IMR-90 (cell line): Measurements from ENCODE around the gene DIPK1A. TPM values are rescaled to one million over a fixed set of nuclear protein-coding genes. Genes with fewer than 3 reads are reported as not detected.

ENCODE experiments used
- ATAC-seq: fragments of 200-7000 bp; cut with Tn5 transposase; 2 replicates; pipeline ENCODE4 v1.9.1; 2020; ENCODE audit warnings: low read depth, mild to moderate bottlenecking, moderate library complexity
- BruUV-seq: library from RNA; stranded (reverse); fragments of 400-500 nt; replicated peaks from 2 replicates; lab custom pipeline; 2021; lab: Mats Ljungman, UMichigan
- CTCF ChIA-PET: fragments of 300-600 bp; formaldehyde crosslinking; extraction: SDS; loops from one replicate; lab custom pipeline; 2021; ENCODE audit warnings: antibody characterized with exemption; lab: Yijun Ruan, JAX
- POLR2A ChIA-PET: fragments of 300-600 bp; sonication (Branson Sonifier 250); formaldehyde crosslinking; loops from one replicate; lab custom pipeline; 2022; ENCODE audit warnings: antibody characterized with exemption; ENCODE audit not compliant: unreplicated experiment; lab: Charles Lee
- DNase-seq: peaks from one replicate; pipeline ENCODE4 v3.0.0; 2013
- H2AFZ ChIP-seq: replicated peaks from 2 replicates; pipeline ENCODE3; 2013; ENCODE audit warnings: low read length, mild to moderate bottlenecking; ENCODE audit not compliant: poor library complexity
- H2AK5ac ChIP-seq: 2 replicates; pipeline ENCODE4 v1.6.1; 2013; ENCODE audit warnings: low read depth, low read length, inconsistent platforms
- H2AK9ac ChIP-seq: replicated peaks from 2 replicates; pipeline ENCODE3; 2013; ENCODE audit warnings: mild to moderate bottlenecking, low read depth, low read length, moderate library complexity; ENCODE audit not compliant: poor library complexity
- H2BK120ac ChIP-seq: 2 replicates; pipeline ENCODE4 v1.6.1; 2013; ENCODE audit warnings: low read depth, low read length, inconsistent platforms
- H2BK15ac ChIP-seq: 3 replicates; pipeline ENCODE4 v1.6.1; 2013; ENCODE audit warnings: low read depth, low read length, inconsistent platforms
- H2BK20ac ChIP-seq: 2 replicates; pipeline ENCODE4 v1.6.1; 2013; ENCODE audit warnings: low read depth, mild to moderate bottlenecking, inconsistent platforms, low read length, moderate library complexity
- H2BK5ac ChIP-seq: 2 replicates; pipeline ENCODE4 v1.6.1; 2013; ENCODE audit warnings: mild to moderate bottlenecking, low read depth, low read length, inconsistent platforms; ENCODE audit not compliant: poor library complexity, severe bottlenecking
- H3K14ac ChIP-seq: replicated peaks from 2 replicates; pipeline ENCODE4 v1.6.1; 2013; ENCODE audit warnings: low read depth, low read length, inconsistent platforms
- H3K18ac ChIP-seq: 2 replicates; pipeline ENCODE4 v1.6.1; 2013; ENCODE audit warnings: low read depth, low read length, control low read depth
- H3K23ac ChIP-seq: 2 replicates; pipeline ENCODE4 v1.6.1; 2013; ENCODE audit warnings: low read depth, low read length, inconsistent platforms
- H3K27ac ChIP-seq: 2 replicates; pipeline ENCODE4 v1.5.1; 2013; ENCODE audit warnings: mild to moderate bottlenecking, control low read depth, low read length; ENCODE audit not compliant: insufficient read depth
- H3K27me3 ChIP-seq: 2 replicates; pipeline ENCODE4 v1.6.1; 2013; ENCODE audit warnings: low read length; ENCODE audit not compliant: control insufficient read depth, insufficient read depth
- H3K36me3 ChIP-seq: 2 replicates; pipeline ENCODE4 v1.6.1; 2013; ENCODE audit warnings: low read length, mixed read lengths; ENCODE audit not compliant: control insufficient read depth, insufficient read depth
- H3K4ac ChIP-seq: 2 replicates; pipeline ENCODE4 v1.6.1; 2013; ENCODE audit warnings: low read depth, low read length, inconsistent platforms
- H3K4me1 ChIP-seq: 2 replicates; pipeline ENCODE4 v1.6.1; 2013; ENCODE audit warnings: low read length, mixed read lengths; ENCODE audit not compliant: control insufficient read depth, insufficient read depth
- H3K4me2 ChIP-seq: 2 replicates; pipeline ENCODE4 v1.6.1; 2013; ENCODE audit warnings: low read depth, mild to moderate bottlenecking, control low read depth, low read length, moderate library complexity
- H3K4me3 ChIP-seq: 2 replicates; pipeline ENCODE4 v1.5.1; 2013; ENCODE audit warnings: low read depth, mild to moderate bottlenecking, control low read depth, low read length, moderate library complexity; ENCODE audit not compliant: insufficient read depth
- H3K56ac ChIP-seq: 2 replicates; pipeline ENCODE4 v1.6.1; 2013; ENCODE audit warnings: low read length, inconsistent platforms; ENCODE audit not compliant: insufficient read depth; ENCODE audit errors: extremely low read depth
- H3K79me1 ChIP-seq, 2 experiments: 2 replicates each; pipeline ENCODE4 v1.6.1; 2013; ENCODE audit warnings: low read length in 2 of 2, inconsistent platforms in 1 of 2, low read depth in 1 of 2
- H3K9ac ChIP-seq: 2 replicates; pipeline ENCODE4 v1.6.1; 2013; ENCODE audit warnings: low read depth, low read length, control low read depth
- H3K9me1 ChIP-seq: 2 replicates; pipeline ENCODE4 v1.6.1; 2013; ENCODE audit warnings: low read length, inconsistent platforms; ENCODE audit not compliant: insufficient read depth
- H3K9me3 ChIP-seq: 2 replicates; pipeline ENCODE4 v1.6.1; 2013; ENCODE audit warnings: low read length; ENCODE audit not compliant: control insufficient read depth, insufficient read depth
- H4K20me1 ChIP-seq: 2 replicates; pipeline ENCODE4 v1.6.1; 2013; ENCODE audit warnings: low read length, inconsistent platforms; ENCODE audit not compliant: insufficient read depth
- H4K5ac ChIP-seq: 2 replicates; pipeline ENCODE4 v1.6.1; 2013; ENCODE audit warnings: mild to moderate bottlenecking, low read depth, low read length, control low read depth
- H4K8ac ChIP-seq, 2 experiments: 2 replicates each; pipeline ENCODE4 v1.6.1; 2013; ENCODE audit warnings: low read depth in 2 of 2, low read length in 2 of 2, control low read depth in 1 of 2, inconsistent platforms in 1 of 2
- H4K91ac ChIP-seq: 2 replicates; pipeline ENCODE4 v1.6.1; 2013; ENCODE audit warnings: low read depth, low read length, inconsistent platforms; ENCODE audit not compliant: insufficient read depth
- FOS ChIP-seq: fragments of 150-350 bp; IDR thresholded peaks from 2 replicates; pipeline ENCODE4 v1.6.1; 2016; ENCODE audit warnings: low read depth, low read length
- MAFK ChIP-seq: IDR thresholded peaks from 2 replicates; pipeline ENCODE4 v1.6.1; 2012; ENCODE audit warnings: low read depth, low read length, improper control_type of control experiment
- MAZ ChIP-seq: IDR thresholded peaks from 2 replicates; pipeline ENCODE4 v1.6.1; 2012; ENCODE audit warnings: low read depth, mild to moderate bottlenecking, low read length, improper control_type of control experiment, moderate library complexity, borderline replicate concordance
- RFX5 ChIP-seq: IDR thresholded peaks from 2 replicates; pipeline ENCODE4 v1.8.0; 2012; ENCODE audit warnings: low read depth, mild to moderate bottlenecking, low read length, moderate library complexity
- SMC3 ChIP-seq: fragments of 150-350 bp; IDR thresholded peaks from 2 replicates; pipeline ENCODE4 v1.6.1; 2016; ENCODE audit warnings: low read depth, mild to moderate bottlenecking, antibody characterized with exemption, low read length, moderate library complexity
- WGBS, 2 experiments: methylation state at CpG; one replicate each; pipeline versions ENCODE4 v1.1.5 to v1.1.7; 2013; ENCODE audit warnings: missing lambda C conversion rate in 2 of 2; ENCODE audit not compliant: insufficient read length in 1 of 2; ENCODE audit errors: extremely low coverage in 2 of 2; 5-methylcytosine and 5-hydroxymethylcytosine counted together
- dilution Hi-C: fragments of 300-500 bp; cut with HindIII; formaldehyde crosslinking; loops from one replicate; pipeline ENCODE4 v1.14.3; 2018; ENCODE audit warnings: low sequenced_read_pairs; ENCODE audit not compliant: unreplicated experiment
- in situ Hi-C: fragments of 300-500 bp; cut with MboI; formaldehyde crosslinking; loops from 3 replicates; pipeline ENCODE4 v1.14.3; 2019; ENCODE audit warnings: low sequenced_read_pairs, inconsistent platforms, mixed read lengths
- intact Hi-C: fragments of 100-400 bp; cut with micrococcal nuclease; formaldehyde crosslinking; loops from 2 replicates; pipeline ENCODE4 v1.10.0; 2022
- polyA plus RNA-seq, 3 experiments: library from polyadenylated mRNA; depleted of rRNA; stranded (reverse); fragments of >200 nt; gene quantifications; 2 replicates each; pipeline ENCODE4 v1.2.3, GENCODE V29; 2012; ENCODE audit warnings: low replicate concordance in 1 of 3
- total RNA-seq: library from RNA; depleted of rRNA; stranded (reverse); fragments of >200 nt; gene quantifications from 2 replicates; pipeline ENCODE4 v1.2.3, GENCODE V29; 2012
- TF ChIP-seq, protein P1 (sequence below): fragments of 150-350 bp; IDR thresholded peaks from 2 replicates; pipeline ENCODE4 v1.6.1; 2017; ENCODE audit warnings: mild to moderate bottlenecking, antibody characterized with exemption, low read length, low read depth
- TF ChIP-seq, protein P2 (sequence below): fragments of 150-350 bp; IDR thresholded peaks from 2 replicates; pipeline ENCODE4 v1.6.1; 2016; ENCODE audit warnings: low read depth, mild to moderate bottlenecking, low read length, moderate library complexity, borderline replicate concordance

DIPK1A gene
- total and polyA plus RNA-seq, 2 of the 4 experiments (the other 2 are of a cell fraction): 4.7 to 5.7 TPM

GRCh38 chr1:92945748-92946270 is 15.5 kb downstream of the DIPK1A start:
- ChIA-PET POLR2A (no interaction called here), CTCF (interaction anchor here (0.7 kb wide), 1 partner anchor 86 kb away, joined by 3 read pairs; no protein-coding TSS in a partner anchor)
- H3K56ac ChIP-seq: no peak overlapping the region
- no peak overlapping the region for H2BK20ac ChIP-seq
- no peaks in the 10 kb centered on the region for H4K20me1 ChIP-seq
- H3K4ac ChIP-seq: no peak overlapping the region
- intact Hi-C loops (no loop called here), in situ Hi-C loops (no loop called here), dilution Hi-C loops (no loop called here)
- no peak overlapping the region; the same call in 2 of the 3 replicates for H2BK15ac ChIP-seq
- no peak overlapping the region for H3K14ac ChIP-seq
- no peak overlapping the region for H3K23ac ChIP-seq
- no peak overlapping the region for H2AK5ac ChIP-seq
- no peak overlapping the region for H3K4me3 ChIP-seq
- no peak overlapping the region for H4K8ac ChIP-seq
- H4K91ac ChIP-seq: no peak overlapping the region
- WGBS, 2 experiments: 80% methylated on average over 1 of the region's 4 CpGs; no CpG with 5 or more reads in 1 of the 2 experiments
- H2AK9ac ChIP-seq: no peak overlapping the region
- no peaks in the 10 kb centered on the region for H3K27me3 ChIP-seq
- no peak overlapping the region for H2BK5ac ChIP-seq
- no peak for TF ChIP-seq SMC3
- TF ChIP-seq MAFK: no peak
- no peak for TF ChIP-seq FOS
- no peak for TF ChIP-seq RFX5
- no peak for TF ChIP-seq MAZ
- TF ChIP-seq, protein P1, sequence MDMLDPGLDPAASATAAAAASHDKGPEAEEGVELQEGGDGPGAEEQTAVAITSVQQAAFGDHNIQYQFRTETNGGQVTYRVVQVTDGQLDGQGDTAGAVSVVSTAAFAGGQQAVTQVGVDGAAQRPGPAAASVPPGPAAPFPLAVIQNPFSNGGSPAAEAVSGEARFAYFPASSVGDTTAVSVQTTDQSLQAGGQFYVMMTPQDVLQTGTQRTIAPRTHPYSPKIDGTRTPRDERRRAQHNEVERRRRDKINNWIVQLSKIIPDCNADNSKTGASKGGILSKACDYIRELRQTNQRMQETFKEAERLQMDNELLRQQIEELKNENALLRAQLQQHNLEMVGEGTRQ: no peak
- TF ChIP-seq, protein P2, sequence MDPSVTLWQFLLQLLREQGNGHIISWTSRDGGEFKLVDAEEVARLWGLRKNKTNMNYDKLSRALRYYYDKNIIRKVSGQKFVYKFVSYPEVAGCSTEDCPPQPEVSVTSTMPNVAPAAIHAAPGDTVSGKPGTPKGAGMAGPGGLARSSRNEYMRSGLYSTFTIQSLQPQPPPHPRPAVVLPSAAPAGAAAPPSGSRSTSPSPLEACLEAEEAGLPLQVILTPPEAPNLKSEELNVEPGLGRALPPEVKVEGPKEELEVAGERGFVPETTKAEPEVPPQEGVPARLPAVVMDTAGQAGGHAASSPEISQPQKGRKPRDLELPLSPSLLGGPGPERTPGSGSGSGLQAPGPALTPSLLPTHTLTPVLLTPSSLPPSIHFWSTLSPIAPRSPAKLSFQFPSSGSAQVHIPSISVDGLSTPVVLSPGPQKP: no peak
- H2AFZ ChIP-seq: no peak overlapping the region
- DNase-seq (no peak), ATAC-seq (no peak)
- no peak overlapping the region; the same call in 1 of the 2 replicates for H4K5ac ChIP-seq
- H3K9me1 ChIP-seq: peaks cover 10% of the 10 kb centered on the region
- peaks cover 11% of the 10 kb centered on the region for H3K4me1 ChIP-seq
- no peak overlapping the region for H2BK120ac ChIP-seq
- peaks cover 27 to 30% of the 10 kb centered on the region in 2 experiments for H3K79me1 ChIP-seq
- BruUV-seq: no TSS peak
- no peak overlapping the region for H3K4me2 ChIP-seq
- H3K27ac ChIP-seq: no peak overlapping the region
- H3K36me3 ChIP-seq: no peaks in the 10 kb centered on the region
- no peaks in the 10 kb centered on the region for H3K9me3 ChIP-seq
- no peak overlapping the region for H3K9ac ChIP-seq
- no peak overlapping the region for H3K18ac ChIP-seq
